HG03135 (cell line): ENCODE data around the gene EID1.

Experiments used
- ATAC-seq: cut with Tn5 transposase; IDR thresholded peaks from one replicate; pipeline ENCODE4 v1.9.1; 2021; ENCODE audit warnings: mild to moderate bottlenecking, moderate library complexity; ENCODE audit not compliant: unreplicated experiment

Gene EID1

GRCh38 chr15:48868536-48868935 is 9.4 kb upstream of the EID1 start:
- ATAC-seq, result no peak

- ATAC-seq, result no peak
These were observed 8.0 kb upstream of the EID1 start for GRCh38 chr15:48869966-48870365.

- no peak for ATAC-seq
These were observed 6.4 kb upstream of the EID1 start for GRCh38 chr15:48871542-48871941.

GRCh38 chr15:48872632-48873031 is 5.3 kb upstream of the EID1 start:
- ATAC-seq, result no peak

GRCh38 chr15:48875241-48875960 is 2.5 kb upstream of the EID1 start:
- ATAC-seq, result no peak

GRCh38 chr15:48876057-48876456 is 1.9 kb upstream of the EID1 start:
- ATAC-seq, result no peak

- ATAC-seq, result no peak
These were observed 2.2 kb downstream of the EID1 start for GRCh38 chr15:48880070-48880634.

GRCh38 chr15:48883699-48884098 is 5.8 kb downstream of the EID1 start:
- ATAC-seq, result no peak

GRCh38 chr15:48887144-48887543 is 9.2 kb downstream of the EID1 start:
- ATAC-seq, result no peak

GRCh38 chr15:48888191-48888590 is 10.3 kb downstream of the EID1 start:
- no peak for ATAC-seq

GRCh38 chr15:48888836-48889235 is 10.9 kb downstream of the EID1 start:
- no peak for ATAC-seq

- ATAC-seq, result no peak
These were observed 12.0 kb downstream of the EID1 start for GRCh38 chr15:48889925-48890324.

- no peak for ATAC-seq
These were observed 12.5 kb downstream of the EID1 start for GRCh38 chr15:48890375-48890972.

- ATAC-seq, result no peak
These were observed 13.4 kb downstream of the EID1 start for GRCh38 chr15:48891232-48891765.

GRCh38 chr15:48893311-48893710 is 15.4 kb downstream of the EID1 start:
- ATAC-seq, result no peak

GRCh38 chr15:48896869-48897814 is 19.2 kb downstream of the EID1 start:
- ATAC-seq, result no peak

- no peak for ATAC-seq
These were observed 20.1 kb downstream of the EID1 start for GRCh38 chr15:48898032-48898431.

GRCh38 chr15:48898446-48898845 is 20.5 kb downstream of the EID1 start:
- ATAC-seq, result no peak

- no peak for ATAC-seq
These were observed 21.9 kb downstream of the EID1 start for GRCh38 chr15:48899793-48900192.

GRCh38 chr15:48904758-48905157 is 26.8 kb downstream of the EID1 start:
- no peak for ATAC-seq

GRCh38 chr15:48905216-48905615 is 27.3 kb downstream of the EID1 start:
- ATAC-seq, result no peak
